Mesothelial cell of epicardium (in vitro differentiated cells): ENCODE results near the gene ULBP1. TPM values are rescaled to one million over a fixed set of nuclear protein-coding genes. Genes with fewer than 3 reads are reported as not detected.

Experiments
- DNase-seq, 2 experiments: peaks; one replicate each; pipeline ENCODE4 v3.0.0; 2021; ENCODE audit warnings: low spot score in 2 of 2; ENCODE audit not compliant: unreplicated experiment in 2 of 2
- H3K27ac Mint-ChIP-seq: 2 replicates; pipeline ENCODE4 v1.8.0; 2021; ENCODE audit warnings: mixed read lengths
- H3K27me3 Mint-ChIP-seq: 2 replicates; pipeline ENCODE4 v1.8.0; 2021; ENCODE audit warnings: low read depth, mixed read lengths
- H3K36me3 Mint-ChIP-seq: 2 replicates; pipeline ENCODE4 v1.8.0; 2021; ENCODE audit warnings: mixed read lengths
- H3K4me1 Mint-ChIP-seq: 2 replicates; pipeline ENCODE4 v1.8.0; 2021; ENCODE audit warnings: mixed read lengths
- H3K4me3 Mint-ChIP-seq: 2 replicates; pipeline ENCODE4 v1.8.0; 2021; ENCODE audit warnings: mild to moderate bottlenecking, moderate library complexity, mixed read lengths
- H3K9me3 Mint-ChIP-seq: 2 replicates; pipeline ENCODE4 v1.8.0; 2021; ENCODE audit warnings: mixed read lengths
- total RNA-seq: library from RNA; stranded (reverse); gene quantifications from 3 replicates; pipeline ENCODE4 v1.2.1, GENCODE V29; 2021
- TF ChIP-seq, protein P1 (sequence below): fragments of 200-600 bp; sonication (generic); IDR thresholded peaks from one replicate; pipeline ENCODE4 v1.5.0; 2021; ENCODE audit warnings: antibody characterized with exemption; ENCODE audit not compliant: unreplicated experiment

Gene ULBP1
- total RNA-seq, 1 donor from 2014 or later = 0.07 TPM

DNA sequence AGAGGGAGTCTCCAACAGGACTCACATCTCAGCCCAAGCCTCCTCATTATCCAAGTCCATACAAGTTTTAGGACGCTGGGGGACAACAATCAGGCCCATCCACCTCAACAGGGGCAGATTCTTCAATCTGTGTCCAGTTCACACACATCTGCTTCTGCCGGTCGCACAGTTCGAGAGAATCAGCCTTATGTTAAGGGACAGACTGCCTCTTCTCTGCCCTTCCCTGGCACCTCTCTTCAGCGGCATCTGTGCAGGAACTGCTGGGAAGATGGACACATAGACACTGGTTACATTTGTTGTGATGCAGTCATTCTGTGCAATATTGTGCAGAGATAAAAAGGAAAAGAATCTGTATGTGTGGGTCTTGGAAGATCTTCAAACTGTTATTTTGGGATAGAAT is 21.0 kb downstream of the ULBP1 start:
- DNase-seq = no peak
- Mint-ChIP-seq H3K36me3 (peaks cover 9% of the 10 kb centered on the region), H3K4me3 (no peak overlapping the region), H3K4me1 (peaks cover 2% of the 10 kb centered on the region), H3K27me3 (peaks cover 96% of the 10 kb centered on the region), H3K27ac (no peak overlapping the region), H3K9me3 (peaks cover 16% of the 10 kb centered on the region)
- TF ChIP-seq, protein P1, sequence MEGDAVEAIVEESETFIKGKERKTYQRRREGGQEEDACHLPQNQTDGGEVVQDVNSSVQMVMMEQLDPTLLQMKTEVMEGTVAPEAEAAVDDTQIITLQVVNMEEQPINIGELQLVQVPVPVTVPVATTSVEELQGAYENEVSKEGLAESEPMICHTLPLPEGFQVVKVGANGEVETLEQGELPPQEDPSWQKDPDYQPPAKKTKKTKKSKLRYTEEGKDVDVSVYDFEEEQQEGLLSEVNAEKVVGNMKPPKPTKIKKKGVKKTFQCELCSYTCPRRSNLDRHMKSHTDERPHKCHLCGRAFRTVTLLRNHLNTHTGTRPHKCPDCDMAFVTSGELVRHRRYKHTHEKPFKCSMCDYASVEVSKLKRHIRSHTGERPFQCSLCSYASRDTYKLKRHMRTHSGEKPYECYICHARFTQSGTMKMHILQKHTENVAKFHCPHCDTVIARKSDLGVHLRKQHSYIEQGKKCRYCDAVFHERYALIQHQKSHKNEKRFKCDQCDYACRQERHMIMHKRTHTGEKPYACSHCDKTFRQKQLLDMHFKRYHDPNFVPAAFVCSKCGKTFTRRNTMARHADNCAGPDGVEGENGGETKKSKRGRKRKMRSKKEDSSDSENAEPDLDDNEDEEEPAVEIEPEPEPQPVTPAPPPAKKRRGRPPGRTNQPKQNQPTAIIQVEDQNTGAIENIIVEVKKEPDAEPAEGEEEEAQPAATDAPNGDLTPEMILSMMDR = no peak

DNA sequence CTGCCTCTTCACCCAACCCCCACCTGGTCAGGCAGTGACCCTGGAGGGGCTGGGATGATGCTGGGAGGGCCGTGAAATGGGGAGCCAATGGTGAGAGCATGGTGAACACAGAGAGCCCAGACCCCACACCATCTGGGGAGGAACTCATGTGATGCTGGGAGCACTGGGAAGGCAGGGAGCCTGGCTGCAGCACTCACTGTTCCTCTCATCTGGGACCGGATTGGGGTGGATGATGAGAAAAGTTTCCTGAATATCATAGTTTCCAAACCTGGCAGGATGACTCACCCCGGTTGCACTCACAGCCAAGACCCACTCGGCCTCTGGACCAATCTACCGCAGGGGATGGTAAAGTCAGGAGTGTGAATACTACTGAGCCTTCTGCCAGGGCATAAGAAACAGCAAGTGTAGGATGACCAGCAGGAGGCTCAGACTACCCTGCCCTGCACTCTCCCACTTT is 21.8 kb downstream of the ULBP1 start:
- Mint-ChIP-seq H3K27me3 (peaks cover 97% of the 10 kb centered on the region), H3K36me3 (peaks cover 11% of the 10 kb centered on the region), H3K4me1 (peaks cover 9% of the 10 kb centered on the region), H3K9me3 (peaks cover 16% of the 10 kb centered on the region), H3K4me3 (no peak overlapping the region), H3K27ac (no peak overlapping the region)
- TF ChIP-seq, protein P1 = no peak
- no peak for DNase-seq

DNA sequence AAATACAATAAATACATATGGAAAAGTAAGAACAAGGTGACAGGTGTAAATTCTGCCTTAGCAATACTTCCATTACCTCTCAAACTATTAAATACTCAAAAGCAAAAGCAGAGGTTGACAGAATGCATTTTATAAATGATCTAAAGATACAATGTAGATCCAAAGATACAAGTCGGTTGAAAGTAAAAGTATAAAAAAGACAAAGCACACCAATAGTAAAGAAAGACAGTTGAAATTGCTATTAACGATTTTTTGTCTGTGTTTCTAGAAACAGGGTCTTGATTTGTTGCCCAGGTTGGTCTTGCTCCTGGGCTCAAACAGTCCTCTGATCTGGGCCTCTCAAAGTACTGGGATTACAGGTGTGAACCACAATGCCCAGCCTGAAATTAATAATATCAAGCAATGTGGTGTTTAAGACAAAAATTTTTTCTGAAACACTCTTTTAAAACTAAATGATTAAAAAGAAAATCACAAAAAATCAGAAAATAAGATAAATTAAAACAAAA is 23.9 kb downstream of the ULBP1 start:
- H3K27me3 Mint-ChIP-seq = peaks cover 96% of the 10 kb centered on the region
- H3K4me1 Mint-ChIP-seq = peaks cover 16% of the 10 kb centered on the region
- H3K4me3 Mint-ChIP-seq = no peak overlapping the region
- no peak overlapping the region for H3K27ac Mint-ChIP-seq
- DNase-seq = peak in 1 of 2 experiments; percentile 2
- peaks cover 16% of the 10 kb centered on the region for H3K9me3 Mint-ChIP-seq
- TF ChIP-seq, protein P1 = no peak
- peaks cover 11% of the 10 kb centered on the region for H3K36me3 Mint-ChIP-seq

DNA sequence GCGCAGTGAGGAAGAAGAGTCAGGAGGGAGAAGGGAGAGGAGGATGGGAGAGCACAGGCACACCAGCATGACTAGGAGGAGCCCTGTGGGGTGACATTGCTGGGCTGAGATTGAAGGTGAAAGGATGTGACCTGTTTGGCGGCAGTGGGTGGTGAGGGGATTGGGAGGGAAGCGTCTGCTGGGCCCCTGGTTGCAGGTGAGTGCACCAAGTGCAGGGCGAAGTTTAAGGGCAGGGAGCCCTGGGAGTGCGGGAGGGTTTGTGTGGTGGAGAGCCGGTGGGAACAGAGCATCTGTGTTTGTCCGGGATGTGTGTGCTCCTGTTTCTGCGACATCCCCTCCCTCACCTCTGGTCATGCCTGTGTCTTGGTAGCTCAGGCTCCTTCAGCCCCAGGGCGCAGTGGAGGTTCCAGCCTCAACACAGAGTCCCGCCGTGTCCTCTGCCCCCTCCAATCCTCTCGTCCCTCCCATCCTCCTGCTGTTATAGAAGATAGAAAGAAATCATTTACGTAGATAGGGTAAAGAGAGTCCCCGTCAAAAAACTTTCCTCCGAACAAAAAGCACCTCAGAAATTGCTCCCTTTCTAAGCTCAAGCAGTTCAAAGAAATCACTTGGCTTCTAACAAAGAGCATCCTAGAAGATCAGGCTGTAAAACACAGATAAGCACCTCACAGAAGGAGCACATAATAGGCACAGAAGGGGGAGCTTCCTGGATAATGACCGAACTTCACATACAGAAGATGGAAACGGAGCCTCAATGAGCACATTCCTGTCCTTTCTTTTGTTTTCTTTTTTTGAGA is 25.0 kb downstream of the ULBP1 start:
- no peak overlapping the region for H3K4me3 Mint-ChIP-seq
- peaks cover 11% of the 10 kb centered on the region for H3K36me3 Mint-ChIP-seq
- TF ChIP-seq, protein P1 = no peak
- peaks cover 97% of the 10 kb centered on the region for H3K27me3 Mint-ChIP-seq
- no peak overlapping the region for H3K27ac Mint-ChIP-seq
- H3K9me3 Mint-ChIP-seq = peaks cover 16% of the 10 kb centered on the region
- peaks cover 16% of the 10 kb centered on the region for H3K4me1 Mint-ChIP-seq
- DNase-seq = peak in 1 of 2 experiments; percentile 28

DNA sequence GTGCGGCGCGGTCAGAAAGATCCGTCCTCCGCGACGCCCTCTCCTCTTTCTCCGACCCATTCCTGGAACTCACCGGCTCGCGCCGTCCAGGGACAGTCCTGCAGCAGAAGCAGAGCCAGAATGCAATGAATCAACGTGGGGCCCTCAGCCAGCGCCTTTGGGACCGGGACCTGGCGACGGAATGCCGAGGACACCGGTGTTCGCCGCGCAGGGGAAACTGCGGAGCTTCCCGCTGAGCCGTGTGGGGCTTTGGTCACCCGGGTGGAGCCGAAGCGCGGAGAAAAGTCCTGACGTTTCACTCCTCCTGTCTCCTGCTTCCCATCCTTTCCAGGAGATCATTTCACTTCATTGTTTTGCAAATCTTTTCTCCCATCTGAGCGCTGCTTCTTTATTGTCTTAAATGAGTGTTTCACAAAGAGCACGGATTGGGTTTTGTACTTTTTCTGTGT is 26.5 kb downstream of the ULBP1 start:
- DNase-seq = peak in 1 of 2 experiments; percentile 41
- peaks cover 16% of the 10 kb centered on the region for H3K9me3 Mint-ChIP-seq
- H3K4me1 Mint-ChIP-seq = peaks cover 16% of the 10 kb centered on the region
- H3K4me3 Mint-ChIP-seq = peak overlapping the region; percentile 39
- peaks cover 99% of the 10 kb centered on the region for H3K27me3 Mint-ChIP-seq
- peaks cover 11% of the 10 kb centered on the region for H3K36me3 Mint-ChIP-seq
- TF ChIP-seq, protein P1 = no peak
- H3K27ac Mint-ChIP-seq = no peak overlapping the region
